GM21737 (cell line): ENCODE results near the gene ZNF438.
"Not testable (repeated sequence)": the region's sequence is repeated elsewhere in the genome, so short reads cannot be mapped to it uniquely, and the experiment has no call there.

ENCODE experiments used
- ATAC-seq: cut with Tn5 transposase; IDR thresholded peaks from one replicate; pipeline ENCODE4 v1.9.1; 2021; ENCODE audit warnings: mild to moderate bottlenecking, moderate library complexity; ENCODE audit not compliant: unreplicated experiment

ZNF438 gene

DNA sequence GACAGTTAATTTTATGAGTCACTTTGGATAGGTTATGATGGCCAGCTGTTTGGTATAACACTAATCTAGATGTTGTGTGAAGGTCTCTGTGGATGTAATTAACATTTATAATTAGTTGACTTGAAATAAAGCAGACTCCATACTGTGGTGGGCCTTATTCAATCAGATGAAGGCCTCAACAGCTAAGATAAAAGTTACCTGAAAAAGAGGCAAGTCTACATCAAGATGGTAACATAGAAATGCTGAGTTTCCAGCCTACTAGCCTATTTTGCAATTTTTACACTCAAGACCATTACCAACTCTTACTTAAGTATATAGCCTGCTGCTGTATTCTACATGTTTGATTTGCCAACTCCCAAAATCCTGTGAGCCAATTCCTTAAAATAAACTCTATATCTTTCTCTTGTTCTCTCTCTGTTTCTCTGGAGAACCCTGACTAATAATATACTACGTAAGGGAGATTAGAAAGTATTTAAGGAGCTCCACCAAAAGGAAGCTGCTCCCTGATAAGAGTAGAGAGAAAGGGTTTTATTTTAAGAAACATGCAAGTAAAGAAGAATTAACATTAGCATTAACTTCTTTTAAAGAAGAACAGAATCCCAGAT, 42.7 kb downstream of the ZNF438 start:
- ATAC-seq: no peak

DNA sequence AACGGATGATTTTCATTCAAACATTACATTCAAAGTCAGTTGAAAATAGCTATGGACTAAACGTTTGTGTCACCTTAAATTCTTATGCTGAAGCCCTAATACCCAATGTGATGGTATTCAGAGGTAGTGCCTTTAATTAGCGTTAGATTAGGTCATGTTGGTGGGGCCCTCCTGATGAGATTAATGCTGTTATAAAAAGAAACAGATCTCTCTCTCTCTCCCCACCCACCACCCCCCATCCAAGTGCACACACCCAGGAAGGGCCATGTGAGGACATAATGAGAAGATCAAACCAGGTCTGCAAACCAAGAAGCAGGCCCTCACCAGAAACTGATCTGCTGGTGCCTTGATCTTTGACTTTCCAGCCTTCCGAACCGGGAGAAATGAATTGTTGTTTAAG, 44.2 kb downstream of the ZNF438 start:
- ATAC-seq: no peak

DNA sequence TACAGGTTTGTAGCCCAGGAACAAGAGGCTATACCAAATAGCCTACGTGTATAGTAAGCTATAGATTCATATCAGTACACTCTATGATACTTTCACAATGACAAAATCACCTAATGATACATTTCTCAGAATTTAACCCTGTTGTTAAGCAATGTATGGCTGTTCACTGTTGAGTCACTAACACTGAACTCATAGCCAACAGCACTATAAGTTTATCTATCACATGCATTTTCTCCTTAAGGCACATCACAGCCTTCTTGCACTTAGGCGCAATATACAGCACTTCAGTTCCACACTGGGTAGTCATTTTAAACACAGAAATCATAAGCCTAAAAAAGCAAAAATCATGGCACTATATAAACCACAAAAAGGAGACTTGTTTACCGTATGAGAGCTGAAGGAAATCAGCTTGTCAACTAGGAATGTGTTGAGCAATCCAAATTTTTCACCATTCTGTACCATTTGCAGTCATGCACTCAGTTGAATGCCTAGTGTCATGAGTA, 45.6 kb downstream of the ZNF438 start:
- ATAC-seq: no peak

DNA sequence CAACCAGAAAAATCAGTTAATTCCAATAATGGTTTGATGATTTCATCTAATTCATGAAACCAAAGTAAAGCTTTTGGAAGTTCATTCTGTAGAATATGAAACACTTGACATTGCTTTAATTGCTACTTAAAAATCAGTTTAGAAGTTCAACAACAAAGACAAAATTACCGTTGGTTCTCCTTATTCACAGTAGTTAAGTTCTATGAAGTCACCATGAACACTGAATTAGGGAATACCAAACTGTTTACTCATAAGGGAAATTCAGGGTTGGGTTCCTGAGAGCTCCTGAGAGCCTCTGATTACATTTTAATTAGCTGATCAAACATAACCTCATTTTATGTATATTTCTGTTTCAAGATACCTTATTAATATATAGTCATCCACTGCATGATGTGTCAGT, 46.2 kb downstream of the ZNF438 start:
- no peak for ATAC-seq

DNA sequence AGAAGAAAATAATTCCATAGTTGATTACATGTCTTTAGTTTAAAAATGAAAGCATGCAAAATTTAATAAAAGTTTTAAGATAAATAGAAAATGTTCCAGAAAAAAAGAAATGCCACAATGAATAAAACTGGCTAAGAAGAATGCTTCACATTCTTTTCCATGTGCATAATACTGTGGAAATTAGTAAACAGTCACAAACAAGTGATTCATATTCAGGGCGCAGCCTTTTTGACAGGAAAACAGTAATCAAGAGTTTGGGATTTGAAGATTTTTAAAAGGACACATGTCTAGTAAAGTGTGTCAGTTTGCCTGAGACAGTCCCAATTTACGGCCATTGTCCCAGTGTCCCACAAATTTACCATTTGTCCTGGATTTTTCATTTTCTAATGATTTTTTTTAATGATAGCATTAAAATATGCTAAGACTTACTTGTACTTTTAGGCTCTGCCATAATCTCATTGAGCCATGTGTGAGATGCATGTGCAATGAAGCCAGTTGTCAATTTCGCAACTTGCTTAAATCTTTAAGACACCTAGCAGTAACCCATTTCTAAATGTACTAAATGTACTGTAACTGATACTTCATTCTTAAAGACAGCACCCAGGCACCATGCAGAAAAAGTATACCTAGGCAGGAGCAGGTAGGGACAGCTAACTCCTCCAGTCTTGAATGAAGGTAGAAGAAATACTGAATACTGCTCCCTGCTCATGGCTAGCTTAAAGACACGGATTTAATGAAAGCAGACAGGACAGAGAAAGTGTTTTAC, 46.9 kb downstream of the ZNF438 start:
- ATAC-seq: no peak

DNA sequence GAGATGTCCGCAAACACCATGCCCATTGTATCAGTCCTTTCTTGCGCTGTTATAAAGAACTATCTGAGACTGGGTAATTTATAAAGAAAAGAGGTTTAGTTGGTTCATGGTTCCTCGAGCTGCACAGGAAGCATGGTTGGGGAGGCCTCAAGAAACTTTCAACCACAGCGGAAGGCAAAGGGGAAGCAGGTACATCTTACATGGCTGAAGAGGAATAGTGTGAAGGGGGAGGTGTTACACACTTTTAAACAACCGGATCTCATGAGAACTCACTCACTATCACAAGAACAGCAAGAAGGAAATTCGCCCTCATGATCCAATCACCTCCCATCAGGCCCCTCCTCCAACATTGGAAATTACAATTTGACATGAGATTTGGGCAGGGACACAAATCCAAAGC, 48.5 kb downstream of the ZNF438 start:
- ATAC-seq: not testable (repeated sequence)

DNA sequence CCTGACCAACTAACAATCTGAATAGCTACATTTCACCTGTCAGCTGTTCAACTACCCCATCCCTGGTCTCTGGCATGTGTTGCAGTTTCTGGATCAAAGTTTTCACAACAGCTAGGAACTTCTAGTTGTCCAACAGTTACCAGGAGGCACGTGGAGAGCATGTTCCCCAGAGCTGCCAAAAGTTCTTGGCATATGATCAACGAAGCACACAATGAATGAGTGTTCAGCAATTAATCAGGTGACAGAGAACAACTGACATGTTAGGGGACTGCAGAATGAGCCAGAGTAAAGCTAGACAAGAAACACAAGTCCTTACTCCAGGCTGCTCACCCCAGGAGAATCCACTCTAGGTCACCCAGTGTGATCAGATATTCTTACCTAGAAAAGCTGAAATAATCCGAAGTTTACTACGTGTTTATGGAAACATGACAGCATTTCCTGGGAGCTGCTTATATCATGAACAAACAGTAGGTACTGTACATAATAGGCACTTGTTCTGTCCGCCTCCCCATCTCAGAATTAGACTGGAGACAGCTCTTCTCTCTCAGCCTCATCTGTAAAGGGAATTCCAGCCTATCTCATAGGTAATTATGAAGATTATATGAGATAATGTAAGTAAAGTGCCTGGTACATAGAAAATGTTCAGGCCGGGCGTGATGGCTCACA, 50.6 kb downstream of the ZNF438 start:
- no peak for ATAC-seq

DNA sequence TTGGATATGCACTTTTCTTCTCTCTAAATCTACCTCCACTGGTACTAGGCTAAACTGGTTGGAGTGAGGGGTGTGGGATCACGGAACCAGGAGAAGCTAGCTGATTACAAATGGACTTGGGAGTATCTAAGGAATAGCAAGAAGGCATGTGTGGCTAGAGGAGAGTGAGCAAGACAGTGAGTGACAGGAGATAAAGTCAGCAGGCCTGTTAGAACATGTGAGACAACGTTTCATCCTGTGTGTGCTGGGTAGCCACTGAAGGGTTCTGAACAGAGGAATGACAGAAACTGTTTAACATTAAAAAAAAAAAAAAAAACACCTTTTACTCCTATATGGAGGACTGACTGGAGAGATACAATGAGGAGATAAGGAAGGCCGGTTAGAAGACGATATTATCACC, 51.7 kb downstream of the ZNF438 start:
- no peak for ATAC-seq

DNA sequence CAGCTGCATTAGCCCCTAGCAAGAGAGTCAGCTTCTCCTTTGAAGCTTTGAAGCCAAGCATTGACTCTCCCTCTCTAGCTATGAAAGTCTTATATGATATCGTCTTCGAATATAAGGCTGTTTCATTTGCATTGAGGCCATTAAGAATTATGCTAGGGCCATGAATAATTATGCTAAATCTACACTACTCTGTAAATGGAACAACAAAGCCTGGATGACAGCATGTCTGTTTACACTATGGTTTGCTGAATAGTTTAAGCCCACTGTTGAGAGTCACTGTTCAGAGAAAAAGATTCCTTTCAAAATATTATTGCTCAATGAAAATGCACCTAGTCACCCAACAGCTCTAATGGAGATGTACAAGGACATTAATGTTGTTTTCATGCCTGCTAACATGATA, 52.8 kb downstream of the ZNF438 start:
- ATAC-seq: no peak

DNA sequence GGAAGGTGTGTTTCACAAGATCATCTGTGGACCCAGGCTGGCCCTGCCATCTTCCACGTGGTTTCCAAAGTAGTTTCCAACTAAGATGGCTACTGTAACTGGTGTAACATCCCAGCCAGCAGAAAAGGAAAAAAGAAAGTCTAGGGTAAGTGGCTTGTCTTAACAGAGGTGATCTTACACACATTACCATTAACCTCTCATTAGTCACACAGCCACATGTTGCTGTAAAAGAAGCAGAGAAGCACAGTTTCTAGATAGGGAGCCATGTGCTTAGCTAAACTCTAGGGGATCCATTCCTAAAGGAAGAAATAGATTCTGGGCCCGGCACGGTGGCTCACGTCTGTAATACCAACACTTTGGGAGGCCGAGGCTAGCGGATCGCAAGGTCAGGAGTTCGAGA, 54.3 kb downstream of the ZNF438 start:
- ATAC-seq: no peak

DNA sequence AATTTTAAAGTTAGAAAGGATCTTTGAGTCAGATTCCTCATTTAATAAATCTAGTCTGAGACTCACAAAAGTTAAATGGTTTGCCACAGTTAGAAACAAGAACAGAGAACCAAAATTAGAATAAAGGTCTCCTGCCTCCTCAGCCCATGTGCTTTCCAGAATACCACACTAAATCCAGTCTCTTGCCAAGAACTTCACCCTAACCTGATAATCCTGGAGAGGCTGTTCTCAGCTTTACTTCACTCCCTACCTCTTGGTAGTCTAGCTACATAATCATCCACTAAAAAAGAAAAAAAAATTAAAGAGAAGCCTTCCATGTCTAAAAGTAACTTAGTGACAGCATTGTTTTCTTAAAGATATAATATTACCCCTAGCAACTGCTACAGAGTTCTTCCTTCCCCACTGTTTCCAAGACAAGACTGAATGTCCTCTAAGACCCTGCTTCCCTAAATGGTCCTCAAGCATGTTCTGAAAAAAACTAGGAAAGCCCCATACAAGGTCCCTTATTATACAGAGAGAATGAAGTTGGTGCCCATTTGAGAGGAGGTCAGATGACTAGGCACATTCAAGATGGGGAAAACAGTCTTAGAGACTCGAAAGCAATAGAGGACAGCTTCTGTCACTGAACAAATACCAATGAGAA, 56.8 kb downstream of the ZNF438 start:
- ATAC-seq: no peak

DNA sequence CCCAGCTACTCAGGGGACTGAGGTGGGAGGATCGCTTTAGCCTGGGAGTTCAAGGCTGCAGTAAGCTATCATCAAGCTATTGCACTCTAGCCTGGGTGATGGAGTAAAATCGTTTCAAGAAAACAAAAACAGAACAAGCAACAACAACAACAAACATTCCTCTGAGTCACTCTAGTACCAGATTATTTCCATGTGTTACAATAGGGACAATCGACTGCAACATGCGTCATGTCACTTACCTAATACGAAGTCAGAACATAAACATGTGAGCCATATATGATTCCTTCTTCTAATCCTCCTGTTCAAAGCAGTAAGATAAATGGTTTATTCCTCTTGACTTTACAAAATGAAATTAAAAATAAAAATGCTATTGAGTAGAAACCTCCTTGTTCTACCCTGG, 57.3 kb downstream of the ZNF438 start:
- ATAC-seq: no peak

DNA sequence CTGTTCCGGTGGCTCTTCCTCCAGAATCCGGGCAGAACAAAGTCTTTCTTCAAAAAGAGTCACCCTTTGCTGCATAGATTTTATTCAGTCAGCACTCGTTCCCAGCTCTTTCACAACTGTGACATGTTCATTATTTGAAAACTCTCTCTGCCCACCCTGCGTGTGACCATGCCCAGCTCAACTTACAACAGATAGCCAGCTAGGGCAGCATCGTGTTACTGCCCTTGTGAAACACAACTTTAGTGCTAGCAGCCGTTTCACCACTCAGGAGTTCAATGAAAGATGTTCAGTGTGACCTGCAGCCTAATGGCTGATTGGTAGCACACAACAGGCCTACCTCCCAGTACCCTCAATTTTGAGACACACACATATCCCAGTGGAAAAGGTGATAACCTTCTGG, 57.9 kb downstream of the ZNF438 start:
- ATAC-seq: no peak

DNA sequence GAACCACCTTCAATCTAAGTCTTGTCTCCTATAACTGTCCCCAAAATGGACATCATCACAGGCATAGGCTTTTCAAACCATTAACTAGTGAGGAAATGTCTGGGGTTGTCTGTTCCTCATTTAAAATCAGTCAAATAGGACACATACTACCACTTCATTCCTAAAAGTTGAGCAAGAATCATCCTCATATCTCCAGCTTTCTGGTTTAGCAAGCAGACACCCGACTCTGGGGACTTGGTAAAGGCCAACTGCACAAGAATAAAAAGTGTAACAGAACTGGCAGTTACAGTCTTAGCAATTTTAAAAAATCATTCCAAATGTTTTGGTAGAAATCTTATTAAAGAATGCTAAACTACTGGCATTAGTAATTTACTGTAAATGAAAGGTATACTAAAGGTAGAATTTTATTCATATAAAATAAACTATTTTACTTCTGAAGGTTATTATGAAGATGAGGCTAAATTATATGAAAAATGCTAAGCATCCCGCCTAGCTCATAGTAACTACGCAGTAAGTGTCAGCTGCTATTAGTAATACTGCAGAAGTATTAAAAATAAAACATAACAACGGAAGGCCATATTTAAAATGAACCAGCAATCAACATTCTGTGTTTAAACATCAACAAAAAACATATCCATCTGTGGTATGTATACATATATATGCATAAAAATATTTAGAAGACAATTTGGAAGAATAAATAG, 60.8 kb downstream of the ZNF438 start:
- ATAC-seq: no peak

DNA sequence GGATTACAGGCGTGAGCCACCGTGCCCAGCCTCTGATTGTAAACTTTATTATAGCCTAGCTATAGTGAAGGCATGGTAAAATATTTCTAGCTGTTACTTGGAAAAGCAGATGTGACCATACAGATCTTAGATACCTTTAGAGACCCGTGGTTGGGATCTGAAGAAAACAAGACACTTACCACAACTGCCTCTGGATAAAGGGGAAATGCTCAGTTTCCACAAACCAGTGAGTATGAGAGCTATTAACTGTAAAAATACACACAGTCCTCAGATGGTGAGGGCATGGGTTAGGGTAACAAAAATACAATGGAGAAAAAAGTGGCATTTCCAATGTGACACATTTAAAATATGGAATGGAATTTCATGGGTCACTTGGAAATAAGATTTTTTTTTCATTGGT, 63.0 kb downstream of the ZNF438 start:
- no peak for ATAC-seq

DNA sequence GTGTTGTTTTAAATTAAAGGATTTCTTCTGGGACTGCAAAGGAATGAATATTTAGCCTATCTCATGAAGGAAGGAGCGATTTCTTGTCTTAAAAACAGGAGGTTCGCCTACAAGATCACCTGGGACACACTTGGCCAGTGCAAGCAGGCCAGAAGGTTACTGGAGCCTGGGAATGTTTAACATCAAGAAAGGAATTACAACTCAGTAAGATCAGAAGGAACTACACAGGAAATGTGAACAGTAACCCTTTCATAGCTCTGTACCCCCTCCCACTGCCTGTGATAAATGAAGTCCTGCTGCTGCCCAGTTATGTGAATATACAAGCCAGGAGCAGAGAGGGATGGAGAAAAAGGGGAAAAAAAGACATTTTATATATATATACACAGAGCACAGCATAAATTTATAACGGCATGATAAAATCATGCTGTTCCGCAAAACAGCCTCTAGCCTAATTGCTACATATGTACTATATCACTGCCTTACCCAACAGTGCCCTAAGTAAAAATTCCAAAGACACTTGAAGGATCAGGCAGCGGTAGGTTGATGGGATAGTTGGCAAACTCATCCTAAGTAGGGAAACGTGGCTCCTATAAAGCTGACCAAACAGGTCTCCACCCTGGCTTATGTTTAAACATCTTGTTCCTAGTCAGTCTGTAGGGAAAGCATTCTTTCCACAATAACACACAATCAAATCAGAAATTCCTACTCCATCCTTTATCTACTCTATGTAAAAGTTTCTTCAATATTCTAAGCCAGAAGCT, 63.8 kb downstream of the ZNF438 start:
- ATAC-seq: no peak

DNA sequence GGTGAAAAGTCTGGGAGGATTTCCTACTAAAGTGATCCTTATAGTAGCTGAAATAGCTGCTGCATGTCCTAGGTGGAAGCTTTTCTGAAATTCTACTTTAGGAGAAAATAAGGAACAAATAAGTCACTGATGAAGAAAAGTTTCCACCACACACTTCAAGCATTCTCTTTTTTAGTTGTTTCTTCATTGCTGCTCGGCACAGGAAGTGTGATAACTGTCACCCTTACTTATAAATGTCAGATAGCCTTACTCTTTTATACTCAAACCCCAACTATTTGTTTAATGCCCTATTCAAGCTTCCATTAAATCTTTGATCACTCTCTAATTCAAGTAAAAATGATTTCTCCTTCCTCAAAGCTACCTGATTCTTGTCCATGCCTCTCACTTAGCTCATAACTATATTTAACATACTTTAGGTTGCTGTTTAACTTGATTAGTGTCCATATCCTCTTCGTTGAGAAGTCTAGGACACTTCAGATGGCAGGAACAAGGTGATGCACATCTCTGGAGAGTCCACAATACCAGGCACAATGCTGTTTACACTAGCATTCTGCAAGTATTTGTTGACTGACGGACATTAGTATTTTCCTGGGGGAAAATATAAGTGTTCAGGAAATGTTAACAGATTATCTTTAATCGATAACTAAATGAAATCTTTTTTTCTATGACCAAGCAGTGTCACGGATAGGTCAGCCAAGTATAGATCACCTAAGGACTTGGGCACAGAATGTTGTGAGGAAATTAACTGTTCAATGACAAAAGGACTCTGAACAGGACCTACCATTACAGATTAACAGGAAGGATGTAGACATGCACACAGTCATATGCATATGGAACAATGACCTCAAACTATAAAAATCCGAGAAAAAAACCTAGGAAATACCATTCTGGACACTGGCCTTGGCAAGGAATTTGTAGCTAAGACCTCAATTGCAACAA, 67.4 kb downstream of the ZNF438 start:
- no peak for ATAC-seq

DNA sequence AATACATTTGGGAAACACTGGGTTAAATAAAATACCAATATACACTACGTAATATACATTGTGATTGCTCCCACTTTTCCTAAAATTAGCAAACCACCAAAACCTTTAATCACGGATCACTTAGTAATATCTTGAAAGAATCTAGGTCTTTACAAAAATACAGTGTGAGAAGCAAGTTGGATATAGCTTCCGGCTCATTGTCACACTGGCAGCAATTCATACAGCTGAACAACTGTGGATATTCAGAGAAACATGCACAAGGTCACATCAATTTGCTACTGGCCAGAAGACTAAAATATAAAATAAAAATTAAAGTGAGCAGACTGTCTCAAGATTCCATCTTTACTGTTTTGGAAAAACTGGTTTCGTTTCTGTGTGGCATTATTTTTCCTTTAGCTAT, 69.1 kb downstream of the ZNF438 start:
- ATAC-seq: no peak

DNA sequence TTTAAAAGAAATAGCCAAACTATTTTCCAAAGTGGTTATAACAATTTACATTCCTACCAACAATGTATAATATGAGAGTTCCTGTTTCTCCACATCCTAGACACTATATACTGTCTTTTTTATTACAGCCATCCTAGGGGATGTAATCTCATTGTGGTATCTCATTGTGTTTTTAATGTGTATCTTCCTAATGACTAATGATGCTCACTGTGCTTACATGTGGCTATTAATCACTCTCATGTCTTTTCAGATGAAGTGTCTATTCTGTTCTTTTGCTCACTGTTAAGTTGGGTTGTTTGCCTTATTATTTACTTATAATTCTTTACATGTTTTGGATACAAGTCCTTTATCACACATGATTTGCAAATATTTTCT, 71.8 kb downstream of the ZNF438 start:
- no peak for ATAC-seq
